Heart left ventricle (tissue), 16 donors: ENCODE measurements around the gene TAB2. TPM values are rescaled to one million over a fixed set of nuclear protein-coding genes. Genes with fewer than 3 reads are reported as not detected.
A peak's percentile ranks its signal among the peaks of the same experiment; 100 is the strongest.

ENCODE experiments used
- ATAC-seq, 4 donors: fragments of 200-7000 bp; cut with Tn5 transposase; one replicate each; pipeline ENCODE4 v1.9.1; 2020 to 2022; ENCODE audit warnings: moderate library complexity in 4 of 4, mild to moderate bottlenecking in 3 of 4, moderate number of reproducible peaks in 1 of 4
- DNase-seq, 5 donors: peaks; one replicate each; pipeline ENCODE4 v3.0.0-alpha.2; 2020
- H3K27ac ChIP-seq, 12 donors: fragments of 200-600 bp; sonication (generic) in 4 of 12; one replicate each; pipeline versions ENCODE4 v1.5.0 to v1.8.0; 2016 to 2022; ENCODE audit warnings: mild to moderate bottlenecking in 2 of 12
- H3K27me3 ChIP-seq, 9 donors: fragments of 200-600 bp; sonication (generic) in 2 of 9; one replicate each; pipeline versions ENCODE4 v1.5.1 to v1.8.0; 2016 to 2022; ENCODE audit warnings: mild to moderate bottlenecking in 3 of 9
- H3K36me3 ChIP-seq, 9 donors: fragments of 200-600 bp; sonication (generic) in 2 of 9; one replicate each; pipeline versions ENCODE4 v1.5.0 to v1.8.0; 2018 to 2022; ENCODE audit warnings: mild to moderate bottlenecking in 2 of 9
- H3K4me1 ChIP-seq, 12 donors: fragments of 200-600 bp; sonication (generic) in 4 of 12; one replicate each; pipeline versions ENCODE4 v1.5.0 to v1.8.0; 2016 to 2022; ENCODE audit warnings: mild to moderate bottlenecking in 3 of 12
- H3K4me3 ChIP-seq, 12 donors: fragments of 200-600 bp; sonication (generic) in 4 of 12; one replicate each; pipeline versions ENCODE4 v1.5.0 to v1.8.0; 2017 to 2022; ENCODE audit warnings: mild to moderate bottlenecking in 9 of 12, moderate library complexity in 4 of 12
- H3K9me3 ChIP-seq, 12 donors: fragments of 200-600 bp; sonication (generic) in 4 of 12; one replicate each; pipeline versions ENCODE4 v1.5.0 to v1.8.0; 2016 to 2022; ENCODE audit warnings: mild to moderate bottlenecking in 1 of 12
- POLR2A ChIP-seq, 2 donors: fragments of 450-650 bp; IDR thresholded peaks; one replicate each; pipeline ENCODE4 v1.6.1; 2017; ENCODE audit warnings: antibody characterized with exemption in 2 of 2, mild to moderate bottlenecking in 2 of 2, moderate library complexity in 2 of 2
- WGBS, 4 donors: extraction: QIAGEN DNeasy Blood & Tissue Kit in 2 of 4; methylation state at CpG; one replicate each; pipeline versions ENCODE4 v1.1.5 to v1.1.7; 2013 to 2018; 5-methylcytosine and 5-hydroxymethylcytosine counted together
- intact Hi-C, 10 donors: fragments of 100-400 bp; cut with DNase I; formaldehyde crosslinking; loops; one replicate each; pipeline versions ENCODE4 v1.11.1 to v1.14.2; 2022
- polyA plus RNA-seq, 2 donors: library from polyadenylated mRNA; stranded (reverse); fragments of 200-250 nt; gene quantifications; one replicate each; pipeline ENCODE4 v1.2.3, GENCODE V29; 2013
- total RNA-seq, 9 donors: library from RNA; depleted of rRNA in 2 of 9; stranded (reverse); fragments of >200 nt in 2 of 9; fragmentation: NEBNext Ultra II Directional in 3 of 9; extraction: Animal tissue kit (Norgen Biotek cat#: 25700) in 3 of 9; gene quantifications; one replicate each; pipeline versions ENCODE4 v1.1.0 to v1.2.4, GENCODE V29; 2016 to 2023
- TF ChIP-seq, protein P1 (sequence below), 12 donors: fragments of 200-600 bp; sonication (generic) in 4 of 12; IDR thresholded peaks; one replicate each; pipeline versions ENCODE4 v1.5.0 to v1.8.0; 2018 to 2022; ENCODE audit warnings: antibody characterized with exemption in 12 of 12, mild to moderate bottlenecking in 5 of 12
- donor health status: ischemic (EF 13 %, LVEDD 7.1; RV severe dilation, severe dysfunction).
- donor health status: healthy with polysubstance abuse.
- donor health status: DM: no; HTN: yes; CAD: no.
- donor health status: DM: no; HTN: no; CAD: no.
- donor health status: ischemic (EF 25% LVEDD 6.9; RV normal size, moderate dysfunction).
- donor health status: ischemic (EF 25% LVEDD 5.7; RV mildly dilated, moderate dysfunction).
- donor health status: healthy.
- donor health status: DM: yes; HTN: yes; CAD: no.
- donor health status: ischemic (EF 35%, LVEDD 5.7; RV mildly dilated, moderate dysfunction).
- donor health status: nonischemic (EF 11% LVEDD 7.7; RV severe dilation, severe dysfunction).
- donor health status: DM: yes; HTN: yes; CAD: no.
- donor health status: PGD.
- donor health status: ischemic (EF 29% LVEDD 5.4; RV normal size, mild dysfunction).
- donor health status: nonischemic (EF 23%, LVEDD 6.1; RV moderate dilation, normal function).

The TAB2 gene
- total and polyA plus RNA-seq, 11 donors: 19.1 to 95.5 (median 53.7) TPM

DNA sequence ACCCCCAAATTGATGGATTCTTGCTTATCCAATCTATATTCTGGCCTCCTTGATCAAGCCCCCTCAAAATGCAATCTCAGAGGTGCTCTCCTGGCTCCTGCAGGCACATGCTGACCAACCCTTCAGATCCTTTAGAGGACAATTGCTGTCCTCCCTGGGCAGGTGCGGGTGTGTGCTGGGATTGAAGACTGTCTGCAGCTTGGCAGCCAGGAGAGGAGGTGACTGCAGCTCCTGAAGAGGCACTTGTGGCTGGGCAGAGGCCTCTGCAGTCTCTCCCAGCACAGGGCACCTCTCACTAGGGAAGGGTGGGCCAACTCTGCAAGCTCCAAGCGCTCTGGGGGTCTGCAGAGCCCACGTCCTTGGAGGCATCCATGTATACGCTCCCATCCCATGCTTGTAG is 111.1 kb downstream of the TAB2 start:
- no peak for ATAC-seq
- Histone ChIP-seq H3K27me3 (peaks cover 0 to 12% (median 0%) of the 10 kb centered on the region in 9 donors), H3K36me3 (no peaks in the 10 kb centered on the region), H3K4me3 (no peak overlapping the region), H3K9me3 (no peaks in the 10 kb centered on the region), H3K4me1 (peaks cover 0 to 13% (median 4%) of the 10 kb centered on the region in 12 donors), H3K27ac (no peak overlapping the region)
- 90 to 97% (median 94%) methylated on average over 1 to 4 of the region's 4 CpGs for WGBS, 4 donors
- DNase-seq: no peak
- intact Hi-C loops: loop anchor here in 2 of 10 donors (10.0 kb wide), 2 partner anchors 114 to 124 kb away; partner anchors contain the start of gene TAB2 (in 1 of the 2)
- TF ChIP-seq POLR2A (IDR thresholded peaks at IDR 0.05): no peak
- TF ChIP-seq, protein P1, sequence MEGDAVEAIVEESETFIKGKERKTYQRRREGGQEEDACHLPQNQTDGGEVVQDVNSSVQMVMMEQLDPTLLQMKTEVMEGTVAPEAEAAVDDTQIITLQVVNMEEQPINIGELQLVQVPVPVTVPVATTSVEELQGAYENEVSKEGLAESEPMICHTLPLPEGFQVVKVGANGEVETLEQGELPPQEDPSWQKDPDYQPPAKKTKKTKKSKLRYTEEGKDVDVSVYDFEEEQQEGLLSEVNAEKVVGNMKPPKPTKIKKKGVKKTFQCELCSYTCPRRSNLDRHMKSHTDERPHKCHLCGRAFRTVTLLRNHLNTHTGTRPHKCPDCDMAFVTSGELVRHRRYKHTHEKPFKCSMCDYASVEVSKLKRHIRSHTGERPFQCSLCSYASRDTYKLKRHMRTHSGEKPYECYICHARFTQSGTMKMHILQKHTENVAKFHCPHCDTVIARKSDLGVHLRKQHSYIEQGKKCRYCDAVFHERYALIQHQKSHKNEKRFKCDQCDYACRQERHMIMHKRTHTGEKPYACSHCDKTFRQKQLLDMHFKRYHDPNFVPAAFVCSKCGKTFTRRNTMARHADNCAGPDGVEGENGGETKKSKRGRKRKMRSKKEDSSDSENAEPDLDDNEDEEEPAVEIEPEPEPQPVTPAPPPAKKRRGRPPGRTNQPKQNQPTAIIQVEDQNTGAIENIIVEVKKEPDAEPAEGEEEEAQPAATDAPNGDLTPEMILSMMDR (IDR thresholded peaks at IDR 0.05): no peak

- no peaks in the 10 kb centered on the region for H3K36me3 ChIP-seq
- WGBS, 4 donors: 86 to 91% (median 90%) methylated on average over 26 of the region's 26 CpGs
- H3K4me3 ChIP-seq: no peak overlapping the region
- ATAC-seq (no peak), DNase-seq (no peak)
- H3K27me3 ChIP-seq: peaks cover 0 to 12% (median 0%) of the 10 kb centered on the region in 9 donors
- intact Hi-C loops: loop anchor here in 8 of 10 donors (2.0 to 10.0 kb wide), 9 partner anchors 85 to 855 kb away; partner anchors contain the start of gene TAB2 (in 3 of the 8)
- H3K4me1 ChIP-seq: peaks cover 0 to 7% (median 0%) of the 10 kb centered on the region in 12 donors
- TF ChIP-seq POLR2A (IDR thresholded peaks at IDR 0.05): no peak
- TF ChIP-seq, protein P1 (IDR thresholded peaks at IDR 0.05): no peak
- no peak overlapping the region for H3K27ac ChIP-seq
- H3K9me3 ChIP-seq: no peaks in the 10 kb centered on the region
Measured at GRCh38 chr6:149429427-149430360, 112.2 kb downstream of the TAB2 start.

DNA sequence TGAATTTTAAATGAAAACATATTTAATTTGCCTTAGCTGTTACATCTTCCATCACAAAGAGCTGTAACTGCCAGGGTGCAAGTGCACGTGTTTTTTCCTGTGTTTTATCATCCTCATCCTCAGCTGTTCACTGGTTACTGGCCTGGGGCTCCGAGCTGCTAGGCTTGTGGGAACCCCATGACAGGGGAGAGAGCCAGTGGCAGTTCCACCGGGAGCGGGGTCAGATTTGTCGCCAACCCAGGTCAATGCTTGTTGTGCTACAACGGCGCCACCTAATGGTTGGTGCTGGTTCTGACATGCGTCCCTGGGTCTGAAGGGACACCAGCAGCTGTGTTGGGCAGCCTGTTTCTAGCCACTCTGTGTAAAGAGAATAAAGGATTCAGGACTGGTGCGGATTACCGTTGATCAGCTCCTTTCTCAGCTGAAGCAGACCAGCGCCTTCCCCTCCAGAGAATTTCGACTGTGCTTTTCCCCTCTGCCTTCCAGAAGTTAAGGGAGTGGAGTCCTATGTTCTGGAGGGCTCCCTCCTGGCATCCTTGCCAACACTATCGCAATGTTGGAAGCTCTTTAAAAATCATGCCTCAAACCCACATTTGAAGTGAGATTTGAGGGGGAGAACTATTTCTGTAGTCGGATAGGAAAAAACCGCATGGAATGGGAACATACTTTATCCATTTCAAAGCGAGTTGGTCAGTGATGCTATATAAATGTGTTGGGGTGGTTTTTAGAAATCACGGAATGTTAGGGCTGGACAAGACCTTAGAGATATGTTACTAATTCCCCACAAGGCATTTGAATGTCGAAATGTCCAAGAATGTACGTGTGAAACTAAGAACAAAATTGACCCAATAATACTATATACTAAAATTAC is 114.6 kb downstream of the TAB2 start:
- TF ChIP-seq POLR2A (IDR thresholded peaks at IDR 0.05): no peak
- TF ChIP-seq, protein P1 (IDR thresholded peaks at IDR 0.05): peak; percentile 86 to 98 (median 93)
- Histone ChIP-seq H3K4me3 (peak overlapping the region in 2 of 12 donors; percentile 10 to 13), H3K4me1 (peaks cover 0 to 7% (median 0%) of the 10 kb centered on the region in 12 donors), H3K9me3 (no peaks in the 10 kb centered on the region), H3K27me3 (peaks cover 0 to 12% (median 0%) of the 10 kb centered on the region in 9 donors), H3K36me3 (no peaks in the 10 kb centered on the region), H3K27ac (no peak overlapping the region)
- DNase-seq: peak; percentile 86 to 92 (median 89)
- 30 to 33% (median 30%) methylated on average over 19 of the region's 19 CpGs for WGBS, 4 donors
- intact Hi-C loops: loop anchor here (1.0 to 10.0 kb wide), 15 partner anchors 83 to 857 kb away; partner anchors contain the start of gene TAB2 (in 2 of the 10)
- peak; percentile 81 to 96 (median 90) for ATAC-seq
